SK-N-SH treated with all-trans-retinoic acid at 6 μM for 48 hours (cell line): ENCODE results near the gene AGAP5.
"Not testable (repeated sequence)": the region's sequence is repeated elsewhere in the genome, so short reads cannot be mapped to it uniquely, and the experiment has no call there.

Experiments
- ATAC-seq: fragments of 200-7000 bp; cut with Tn5 transposase; 3 replicates; pipeline ENCODE4 v1.9.1; 2020; ENCODE audit warnings: mild to moderate bottlenecking, moderate library complexity
- BACH2 ChIP-seq: fragments of 250-450 bp; sonication (Bioruptor Pico); IDR thresholded peaks from 2 replicates; pipeline ENCODE4 v1.9.0; 2021; ENCODE audit warnings: mild to moderate bottlenecking, borderline replicate concordance
- CSDC2 ChIP-seq: fragments of 250-450 bp; sonication (Bioruptor Pico); IDR thresholded peaks from 2 replicates; pipeline ENCODE4 v1.5.0; 2020; ENCODE audit warnings: mild to moderate bottlenecking, moderate library complexity
- CSRNP3 ChIP-seq: fragments of 250-450 bp; sonication (Bioruptor Pico); IDR thresholded peaks from 2 replicates; pipeline ENCODE4 v1.5.1; 2021; ENCODE audit warnings: mild to moderate bottlenecking, moderate library complexity
- ESRRG ChIP-seq: fragments of 250-450 bp; sonication (Bioruptor Pico); IDR thresholded peaks from 2 replicates; pipeline ENCODE4 v1.6.1; 2021; ENCODE audit warnings: mild to moderate bottlenecking
- GLIS3 ChIP-seq: fragments of 250-450 bp; sonication (Bioruptor Pico); IDR thresholded peaks from 2 replicates; pipeline ENCODE4 v1.5.0; 2020; ENCODE audit warnings: mild to moderate bottlenecking, moderate library complexity
- ISL1 ChIP-seq: fragments of 250-450 bp; sonication (Bioruptor Pico); IDR thresholded peaks from 2 replicates; pipeline ENCODE4 v2.1.2; 2022; ENCODE audit warnings: mild to moderate bottlenecking, moderate library complexity
- OSR1 ChIP-seq: fragments of 250-450 bp; sonication (Bioruptor Pico); IDR thresholded peaks from 2 replicates; pipeline ENCODE4 v1.8.0; 2022; ENCODE audit warnings: moderate library complexity, mild to moderate bottlenecking, inconsistent platforms
- PATZ1 ChIP-seq: fragments of 250-450 bp; sonication (Bioruptor Pico); IDR thresholded peaks from 2 replicates; pipeline ENCODE4 v1.8.0; 2020; ENCODE audit warnings: mild to moderate bottlenecking, moderate library complexity, borderline replicate concordance
- POU6F1 ChIP-seq: fragments of 250-450 bp; sonication (Bioruptor Pico); IDR thresholded peaks from 2 replicates; pipeline ENCODE4 v1.8.0; 2021; ENCODE audit warnings: low read depth, mild to moderate bottlenecking, moderate library complexity, borderline replicate concordance
- PPARA ChIP-seq: fragments of 250-450 bp; sonication (Bioruptor Pico); IDR thresholded peaks from 2 replicates; pipeline ENCODE4 v1.5.0; 2020; ENCODE audit warnings: mild to moderate bottlenecking, borderline replicate concordance
- RARB ChIP-seq: fragments of 250-450 bp; sonication (Bioruptor Pico); IDR thresholded peaks from 2 replicates; pipeline ENCODE4 v1.8.0; 2021; ENCODE audit warnings: mild to moderate bottlenecking, moderate library complexity
- SNAI2 ChIP-seq: fragments of 250-450 bp; sonication (Bioruptor Pico); IDR thresholded peaks from 2 replicates; pipeline ENCODE4 v1.5.0; 2020; ENCODE audit warnings: mild to moderate bottlenecking, moderate library complexity
- TOX ChIP-seq: fragments of 250-450 bp; sonication (Bioruptor Pico); IDR thresholded peaks from 2 replicates; pipeline ENCODE4 v1.8.0; 2021; ENCODE audit warnings: mild to moderate bottlenecking, moderate library complexity, borderline replicate concordance
- TSHZ2 ChIP-seq: fragments of 250-450 bp; sonication (Bioruptor Pico); IDR thresholded peaks from 2 replicates; pipeline ENCODE4 v1.5.0; 2020; ENCODE audit warnings: mild to moderate bottlenecking, moderate library complexity
- ZC3H10 ChIP-seq: fragments of 250-450 bp; sonication (Bioruptor Pico); IDR thresholded peaks from 2 replicates; pipeline ENCODE4 v1.5.1; 2021; ENCODE audit warnings: mild to moderate bottlenecking, moderate library complexity
- ZFP3 ChIP-seq: fragments of 250-450 bp; sonication (Bioruptor Pico); IDR thresholded peaks from 2 replicates; pipeline ENCODE4 v1.5.0; 2020; ENCODE audit warnings: mild to moderate bottlenecking, moderate library complexity
- ZFP30 ChIP-seq: fragments of 450-650 bp; formaldehyde crosslinking; IDR thresholded peaks from 2 replicates; pipeline ENCODE4 v1.5.0; 2022; ENCODE audit warnings: mild to moderate bottlenecking, moderate library complexity
- ZNF70 ChIP-seq: fragments of 450-650 bp; formaldehyde crosslinking; IDR thresholded peaks from 2 replicates; pipeline ENCODE4 v1.5.0; 2020; ENCODE audit warnings: mild to moderate bottlenecking, moderate library complexity
- ZNF8 ChIP-seq: fragments of 450-650 bp; formaldehyde crosslinking; IDR thresholded peaks from 2 replicates; pipeline ENCODE4 v1.5.0; 2020; ENCODE audit warnings: mild to moderate bottlenecking, moderate library complexity

AGAP5 gene

DNA sequence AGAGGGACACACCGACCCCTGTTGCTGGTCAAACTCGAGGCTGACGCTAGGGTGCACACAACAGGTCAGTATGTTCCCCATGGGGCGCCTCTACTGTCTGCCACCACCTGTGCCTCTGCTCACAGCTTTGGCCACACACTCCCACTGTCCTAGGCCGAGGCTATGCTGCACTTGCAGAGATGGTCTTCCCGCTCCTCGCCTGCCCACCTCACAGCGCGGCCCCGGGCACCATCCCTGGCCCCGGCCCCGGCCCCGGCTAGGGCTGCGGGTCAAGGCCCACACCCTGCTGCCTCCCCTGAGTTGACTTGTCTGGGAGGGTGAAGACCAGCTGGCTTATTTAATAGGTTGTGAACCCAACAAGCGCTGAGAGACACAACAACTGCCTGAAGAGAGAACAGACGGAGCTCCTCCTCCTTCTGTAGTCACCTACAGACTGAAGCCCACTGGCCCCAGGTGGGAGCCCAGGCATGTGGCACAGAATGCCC lies at the start of gene AGAP5:
Gene AGAP5 (minus strand): TSS at position 435 of the 485 bp plus-strand sequence. CDS start 354 bp downstream, at position 81.
- not testable (repeated sequence) for ATAC-seq

- ATAC-seq, result no peak
- TF ChIP-seq ZNF8 (CRISPR knock-in tag), result no peak
- TF ChIP-seq PATZ1 (CRISPR knock-in tag), result no peak
- no peak for TF ChIP-seq POU6F1 (CRISPR knock-in tag)
- TF ChIP-seq RARB (CRISPR knock-in tag), result no peak
- TF ChIP-seq ZFP3 (CRISPR knock-in tag), result no peak
- TF ChIP-seq CSDC2 (CRISPR knock-in tag), result no peak
- no peak for TF ChIP-seq ZC3H10 (CRISPR knock-in tag)
- no peak for TF ChIP-seq SNAI2 (CRISPR knock-in tag)
- TF ChIP-seq TSHZ2, result no peak
- no peak for TF ChIP-seq ZFP30 (CRISPR knock-in tag)
Measured at GRCh38 chr10:73746721-73747120, 48.8 kb upstream of the AGAP5 start.

- peak; percentile 79 for ATAC-seq
Measured at GRCh38 chr10:73744664-73744975, 46.7 kb upstream of the AGAP5 start.

More at GRCh38 chr10:73744664-73744975, 46.7 kb upstream of the AGAP5 start:
- TF ChIP-seq ISL1 (CRISPR knock-in tag), result no peak
- TF ChIP-seq ZC3H10 (CRISPR knock-in tag), result no peak
- no peak for TF ChIP-seq PPARA (CRISPR knock-in tag)
- TF ChIP-seq RARB (CRISPR knock-in tag), result no peak
- TF ChIP-seq TSHZ2, result no peak
- no peak for TF ChIP-seq ZFP3 (CRISPR knock-in tag)
- no peak for TF ChIP-seq ZNF70 (CRISPR knock-in tag)
- TF ChIP-seq OSR1 (CRISPR knock-in tag), result no peak
- TF ChIP-seq BACH2 (CRISPR knock-in tag), result no peak
- TF ChIP-seq CSRNP3 (CRISPR knock-in tag), result no peak
- TF ChIP-seq CSDC2 (CRISPR knock-in tag), result no peak
- no peak for TF ChIP-seq ESRRG (CRISPR knock-in tag)
- TF ChIP-seq TOX (CRISPR knock-in tag), result no peak
- TF ChIP-seq ZFP30 (CRISPR knock-in tag), result no peak
- TF ChIP-seq GLIS3 (CRISPR knock-in tag), result no peak
- TF ChIP-seq POU6F1 (CRISPR knock-in tag), result no peak
- TF ChIP-seq PATZ1 (CRISPR knock-in tag), result no peak
